HG03432 (cell line): ENCODE results near the gene MEGF9.

Source experiments
- ATAC-seq: cut with Tn5 transposase; IDR thresholded peaks from one replicate; pipeline ENCODE4 v1.9.1; 2021; ENCODE audit warnings: mild to moderate bottlenecking, moderate library complexity; ENCODE audit not compliant: unreplicated experiment

Gene MEGF9

DNA sequence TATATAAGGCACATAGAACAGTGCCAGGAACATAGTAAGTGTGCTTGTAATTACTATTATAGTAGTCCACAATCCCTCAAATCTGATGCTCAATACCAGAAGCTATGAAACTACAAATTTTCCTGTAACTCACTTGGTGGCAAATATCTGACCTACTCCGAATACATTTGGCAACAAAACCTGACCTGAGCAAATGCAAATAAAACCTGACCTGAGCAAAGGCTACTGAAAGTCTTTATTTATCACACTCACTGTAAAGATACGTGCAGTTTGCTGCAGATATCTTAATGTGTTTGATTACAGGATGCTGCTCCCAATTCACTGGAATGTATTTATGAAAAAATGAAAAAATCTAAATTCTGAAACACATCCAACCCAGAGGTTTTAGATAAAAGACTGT lies 7.1 kb downstream of the MEGF9 start:
- ATAC-seq = no peak

DNA sequence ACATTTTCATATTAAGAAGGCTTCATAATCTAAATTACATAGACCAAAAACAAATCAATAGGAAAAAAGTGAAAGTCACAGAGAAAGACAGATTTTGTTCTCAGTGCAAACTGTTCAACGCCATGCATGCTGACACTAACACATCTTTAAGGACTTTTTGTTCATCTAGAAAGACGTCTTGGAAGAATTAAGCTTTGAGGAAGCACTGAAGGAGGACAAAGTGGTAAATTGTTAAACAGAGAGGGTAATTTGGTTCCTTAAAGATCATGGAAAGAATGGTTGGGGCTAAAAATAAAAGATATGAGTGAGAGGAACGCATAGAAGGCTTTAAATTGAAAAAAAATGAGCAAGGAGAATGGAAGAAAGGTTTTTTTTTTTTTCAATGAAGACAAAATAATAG lies 9.1 kb downstream of the MEGF9 start:
- no peak for ATAC-seq

DNA sequence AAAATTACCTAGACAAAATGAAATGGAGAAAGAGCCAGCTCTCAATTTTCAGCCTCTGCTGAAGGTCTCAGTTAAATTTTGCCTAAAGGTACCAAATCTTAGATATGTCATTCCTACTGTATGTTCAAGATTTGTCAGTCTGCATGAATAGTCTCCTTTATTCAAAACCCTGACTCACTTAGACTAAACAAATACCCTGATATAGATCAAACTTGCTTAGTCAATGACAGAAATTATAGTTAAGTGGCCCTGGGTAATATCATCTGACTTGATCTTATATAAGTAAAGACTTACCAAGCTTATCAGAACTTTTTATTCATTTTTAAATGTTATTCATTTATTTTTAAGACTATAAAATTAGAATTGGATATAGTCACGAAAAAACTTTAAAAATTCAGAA lies 12.2 kb downstream of the MEGF9 start:
- ATAC-seq = no peak

DNA sequence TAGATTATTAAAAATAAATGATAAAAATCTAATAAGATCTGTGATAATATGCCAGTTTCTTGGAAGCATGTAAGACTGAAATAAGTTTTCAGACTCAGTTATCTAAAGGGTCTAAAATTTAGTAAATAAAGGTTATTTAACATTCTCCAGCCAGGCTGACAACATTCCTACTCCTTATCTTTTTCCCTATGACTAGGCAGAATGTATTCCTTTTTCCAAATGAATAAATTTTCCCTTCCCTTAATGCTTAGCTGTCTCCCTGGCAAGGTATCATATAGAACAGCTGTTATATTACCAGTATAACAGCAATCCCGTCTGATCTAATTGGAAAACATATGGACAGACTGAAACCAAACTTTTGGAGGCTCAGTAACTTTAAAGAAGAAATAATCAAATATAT lies 13.0 kb downstream of the MEGF9 start:
- no peak for ATAC-seq

DNA sequence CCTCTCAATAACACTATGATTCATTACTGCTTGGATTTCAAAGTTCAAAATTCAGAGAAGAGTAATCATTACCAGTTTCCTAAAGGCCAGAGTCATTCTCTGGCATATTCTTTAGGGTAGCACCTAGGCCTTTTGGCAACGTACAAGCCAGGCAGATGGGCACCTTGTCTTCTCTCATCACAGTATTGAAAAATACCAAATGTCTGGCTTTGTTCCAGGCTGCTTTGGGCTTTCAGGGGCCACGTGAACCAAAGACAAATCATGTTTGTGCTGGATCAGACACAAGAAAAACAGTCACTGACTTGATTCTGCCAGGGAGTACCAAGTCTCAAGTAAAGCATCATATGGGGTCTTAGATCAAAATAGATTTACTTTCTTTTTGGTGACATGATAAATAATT lies 15.5 kb downstream of the MEGF9 start:
- ATAC-seq = no peak

DNA sequence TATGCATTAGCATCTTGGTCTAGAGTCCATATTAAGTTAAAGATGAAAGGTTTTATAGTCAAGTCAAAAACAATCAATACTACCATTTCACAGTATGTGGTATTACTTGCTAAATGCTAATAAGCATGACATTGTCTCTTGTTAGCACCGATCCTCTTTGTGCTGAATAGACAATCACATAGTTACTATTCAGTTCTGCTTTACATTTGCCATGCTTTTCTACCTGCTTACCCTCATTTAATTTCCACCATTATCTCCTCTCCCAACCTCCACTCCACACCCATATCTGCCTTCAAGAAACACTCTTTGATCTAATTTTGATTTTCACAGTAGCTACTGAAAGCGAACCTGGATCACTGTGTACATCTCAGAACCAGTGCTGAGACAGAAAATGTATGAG lies 16.8 kb downstream of the MEGF9 start:
- no peak for ATAC-seq

DNA sequence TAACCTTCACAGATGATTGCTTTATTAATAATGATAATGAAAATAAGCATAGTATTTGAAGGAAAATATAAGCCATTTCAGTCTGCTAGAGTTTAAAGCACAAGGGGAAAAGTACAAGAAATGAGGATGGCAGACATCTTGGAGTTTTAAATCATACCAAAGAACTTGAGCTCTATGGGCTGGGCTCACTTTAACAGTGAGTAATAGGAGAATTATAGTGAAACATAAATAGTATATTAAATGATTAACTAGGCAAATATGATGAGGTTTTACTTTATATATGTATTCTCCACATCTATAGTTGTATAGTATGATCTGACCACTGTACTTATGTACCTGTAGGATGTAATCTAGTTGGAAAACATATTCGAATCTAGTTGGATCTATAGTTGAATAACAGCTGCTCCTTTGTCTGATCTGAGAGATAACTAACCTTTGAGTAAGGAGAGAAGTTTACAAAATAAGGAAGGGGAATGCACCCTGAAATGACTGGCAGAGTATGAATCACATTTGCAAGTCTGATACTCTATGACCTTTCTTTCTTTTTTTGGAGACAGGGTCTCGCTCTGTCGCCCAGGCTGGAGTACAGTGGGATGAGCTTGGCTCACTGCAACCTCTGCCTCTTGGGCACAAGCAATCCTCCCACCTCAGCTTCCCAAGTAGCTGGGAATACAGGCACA lies 17.6 kb downstream of the MEGF9 start:
- no peak for ATAC-seq

DNA sequence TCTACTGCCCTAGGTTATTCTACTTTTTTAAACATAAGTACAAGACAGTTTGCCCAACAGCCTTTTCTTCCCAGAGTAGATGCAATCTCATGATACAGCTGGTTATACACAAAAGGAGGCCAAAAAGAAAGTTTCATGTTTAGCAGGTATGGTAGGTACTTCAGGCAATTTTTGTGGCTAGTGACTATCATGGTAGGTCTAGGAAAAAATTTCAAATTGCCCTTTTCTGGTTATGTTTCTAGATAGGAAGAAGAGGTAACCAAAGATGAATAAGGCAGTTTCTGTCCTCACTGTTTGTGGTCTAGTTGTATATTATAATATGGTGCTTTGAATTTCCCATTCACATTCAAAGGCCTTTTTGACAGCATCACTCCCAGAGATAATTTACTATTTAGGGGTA lies 19.7 kb downstream of the MEGF9 start:
- ATAC-seq = peak; percentile 40

DNA sequence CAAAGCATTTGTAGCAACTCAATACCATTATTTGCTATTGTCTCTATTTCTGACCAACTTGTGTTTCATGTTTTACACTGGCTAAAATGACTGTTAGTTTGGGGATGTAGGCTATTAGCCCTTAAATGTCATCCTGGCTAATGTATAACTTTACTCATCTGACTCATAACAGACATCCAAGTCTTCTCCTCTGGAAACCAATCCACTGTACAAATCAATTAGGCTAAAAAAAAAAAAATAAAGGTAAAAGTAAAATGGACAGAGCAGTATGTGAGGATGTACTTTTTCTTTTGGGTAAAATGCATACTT lies 20.6 kb downstream of the MEGF9 start:
- peak; percentile 73 for ATAC-seq

DNA sequence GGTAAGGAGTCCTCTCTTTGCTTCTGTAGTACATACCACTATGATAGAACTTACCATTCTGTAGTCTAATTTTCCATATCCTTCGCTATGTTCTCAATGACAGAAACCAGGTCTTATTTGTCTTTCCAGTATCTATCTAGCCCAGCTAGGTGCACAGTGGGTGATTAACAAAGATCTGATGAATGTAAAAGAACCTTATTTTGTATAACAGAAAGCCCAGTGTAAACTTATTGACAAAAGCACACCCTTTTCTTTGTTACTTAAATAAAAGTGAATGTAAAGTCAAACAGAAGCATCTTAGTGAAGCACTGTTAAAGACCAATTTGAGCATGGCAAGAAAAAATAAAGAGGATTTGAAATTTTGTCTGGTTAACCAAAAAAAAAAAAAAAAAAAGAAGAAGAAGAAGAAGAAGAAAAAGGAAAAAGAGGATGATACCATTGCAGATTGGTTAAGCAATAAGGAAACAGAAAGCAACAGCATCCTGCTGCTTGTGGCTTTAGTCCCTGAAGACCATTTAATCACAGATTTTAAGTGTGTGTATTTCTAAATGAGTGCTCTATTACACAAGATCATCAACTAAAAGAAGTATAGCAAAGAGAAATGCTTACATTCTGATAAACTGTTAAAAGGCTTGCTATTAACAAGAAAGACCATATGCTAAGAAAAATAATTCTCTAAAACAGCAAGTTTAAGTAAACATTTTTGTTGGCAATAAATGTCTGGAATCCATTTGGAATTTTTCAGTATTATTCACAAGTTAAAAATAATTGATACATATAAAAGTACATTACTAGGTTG lies 21.2 kb downstream of the MEGF9 start:
- peak; percentile 67 for ATAC-seq

DNA sequence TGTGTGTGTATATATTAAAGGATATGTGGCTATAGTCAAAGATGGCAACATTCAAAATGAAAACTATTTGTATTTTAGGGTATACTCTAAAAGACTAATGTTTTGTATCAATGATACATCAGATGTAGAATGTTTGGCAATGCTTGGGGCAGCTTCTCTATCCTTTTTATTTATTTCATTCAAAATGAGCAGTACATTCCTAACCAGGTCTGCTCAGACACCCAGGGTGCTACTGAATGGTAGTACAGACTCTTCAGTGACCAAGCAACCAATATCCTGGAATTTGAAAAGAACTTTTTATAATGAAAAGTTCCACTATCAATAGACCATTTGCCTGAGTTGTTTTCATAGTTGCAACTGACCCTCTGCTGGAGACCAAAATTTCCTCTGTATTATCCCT lies 23.9 kb downstream of the MEGF9 start:
- ATAC-seq = no peak

DNA sequence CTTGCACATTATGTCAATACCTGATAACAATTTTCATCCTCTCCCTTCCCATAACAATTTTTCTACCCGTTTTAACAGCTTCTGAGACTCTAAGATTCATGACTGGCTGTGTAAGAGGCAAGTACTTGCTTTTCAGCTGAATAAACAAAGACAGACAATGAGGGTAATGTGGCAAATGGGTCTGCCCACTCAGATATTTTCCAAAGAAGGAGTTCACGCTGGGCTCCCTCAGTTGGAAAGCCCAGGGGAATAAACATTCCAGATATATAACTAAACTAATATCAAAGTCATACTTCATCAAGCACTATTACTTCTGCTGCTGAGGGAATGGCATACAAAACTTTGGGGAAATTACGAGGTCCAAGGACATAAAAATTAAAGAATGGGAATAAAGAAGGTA lies 24.4 kb downstream of the MEGF9 start:
- no peak for ATAC-seq

DNA sequence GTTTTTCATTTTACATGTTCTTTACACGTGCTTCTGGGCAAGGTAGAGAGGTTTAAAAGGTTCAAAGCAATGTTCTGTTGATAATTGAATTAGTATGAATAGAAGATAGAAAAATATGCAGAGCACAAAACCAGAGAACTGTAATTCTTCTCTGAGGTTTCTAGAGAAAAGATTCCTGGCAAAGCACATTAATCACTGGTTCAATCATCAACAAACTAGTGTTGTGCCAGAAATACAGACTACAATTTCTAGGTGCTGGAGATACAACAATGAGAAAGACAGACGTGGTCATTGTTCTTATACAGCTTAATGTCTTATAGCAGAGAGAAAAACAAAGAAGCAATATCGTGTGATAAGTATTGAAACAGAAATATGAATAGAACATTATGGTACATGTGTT lies 25.5 kb downstream of the MEGF9 start:
- no peak for ATAC-seq

DNA sequence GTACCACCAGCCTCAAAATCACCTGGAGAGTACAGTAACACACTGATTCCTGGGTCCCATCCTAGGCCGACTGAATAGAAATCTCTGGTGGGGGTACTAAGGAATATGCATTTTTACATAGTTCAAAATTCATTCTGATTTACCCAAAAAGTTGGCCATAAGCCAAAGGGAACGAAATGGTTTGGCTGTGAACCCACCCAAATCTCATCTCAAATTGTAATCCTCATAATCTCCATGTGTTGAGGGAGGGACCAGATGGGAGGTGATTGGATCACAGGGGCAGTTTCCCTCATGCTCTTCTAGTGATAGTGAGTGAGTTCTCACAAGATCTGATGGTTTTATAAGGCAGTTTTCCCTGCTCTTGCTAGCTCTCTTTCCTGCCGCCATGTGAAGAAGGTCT lies 31.1 kb downstream of the MEGF9 start:
- ATAC-seq = no peak

DNA sequence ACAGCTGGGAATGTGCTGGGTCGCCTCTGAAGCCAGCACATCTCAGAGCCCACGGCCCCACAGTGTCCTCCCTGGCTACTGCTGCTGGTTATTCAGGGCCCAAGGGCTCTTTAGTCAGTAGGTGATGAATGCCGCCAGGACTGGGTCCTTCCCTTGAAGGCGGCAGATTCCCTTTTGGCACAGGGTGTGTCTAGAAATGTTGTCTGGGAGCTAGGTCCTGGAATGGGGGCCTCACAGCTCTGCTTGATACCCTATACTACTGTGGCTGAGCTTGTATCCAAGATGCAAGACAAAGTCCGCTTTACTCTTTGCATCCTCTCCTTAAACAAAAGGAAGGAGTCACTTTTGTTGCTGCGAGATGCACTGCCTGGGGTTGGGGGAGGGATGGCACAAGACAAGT lies 33.1 kb downstream of the MEGF9 start:
- no peak for ATAC-seq

DNA sequence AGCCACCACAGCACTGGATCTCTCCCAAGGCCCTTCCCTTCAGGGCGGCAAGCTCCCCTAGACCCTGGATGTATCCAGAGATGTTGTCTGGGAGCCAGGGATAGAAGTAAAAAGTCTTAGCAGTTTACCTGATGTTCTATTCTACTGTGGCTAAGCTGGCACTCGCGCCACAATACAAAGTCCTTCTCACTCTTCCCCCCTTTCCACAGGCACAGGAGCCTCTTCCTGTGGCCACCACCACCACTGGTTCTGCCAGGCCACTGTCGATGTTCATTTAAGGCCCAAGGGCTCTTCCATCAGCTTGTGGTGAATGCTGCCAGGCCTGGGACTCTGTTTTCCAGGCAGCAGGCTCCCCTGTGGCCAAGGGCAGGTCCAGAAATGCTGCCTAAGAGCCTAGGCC lies 33.7 kb downstream of the MEGF9 start:
- ATAC-seq = no peak

DNA sequence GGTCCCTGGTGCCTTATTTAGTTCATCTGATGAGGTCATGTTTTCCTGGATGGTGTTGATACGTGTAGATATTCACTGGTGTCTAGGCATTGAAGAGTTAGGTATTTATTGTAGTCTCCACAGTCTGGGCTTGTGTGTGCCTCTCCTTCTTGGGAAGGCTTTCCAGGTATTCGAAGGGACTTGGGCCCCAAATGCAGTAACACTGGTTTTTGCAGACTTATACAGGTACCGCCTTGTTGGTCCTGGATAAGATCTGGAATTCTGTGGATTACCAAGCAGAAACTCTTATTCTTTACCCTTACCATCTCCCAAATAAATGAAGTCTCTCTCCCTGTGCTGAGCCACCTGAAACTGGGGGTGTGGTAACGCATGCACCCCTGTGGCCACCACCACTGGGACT lies 34.1 kb downstream of the MEGF9 start:
- ATAC-seq = no peak

DNA sequence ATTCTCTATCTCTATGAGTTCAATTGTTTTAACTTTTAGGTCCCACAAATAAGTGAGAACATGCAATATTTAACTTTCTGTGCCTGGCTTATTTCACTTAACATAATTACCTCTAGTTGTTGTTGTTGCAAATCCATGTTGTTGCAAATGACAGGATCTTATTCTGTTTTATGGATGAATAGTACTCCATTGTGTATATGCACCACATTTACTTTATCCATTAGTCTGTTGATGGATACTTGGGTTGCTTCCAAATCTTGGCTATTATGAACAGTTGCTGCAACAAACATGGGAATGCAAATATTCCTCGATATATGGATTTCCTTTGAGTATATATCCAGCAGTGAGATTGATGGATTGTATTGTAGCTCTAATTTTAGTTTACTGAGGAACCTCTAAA lies 36.3 kb downstream of the MEGF9 start:
- no peak for ATAC-seq

DNA sequence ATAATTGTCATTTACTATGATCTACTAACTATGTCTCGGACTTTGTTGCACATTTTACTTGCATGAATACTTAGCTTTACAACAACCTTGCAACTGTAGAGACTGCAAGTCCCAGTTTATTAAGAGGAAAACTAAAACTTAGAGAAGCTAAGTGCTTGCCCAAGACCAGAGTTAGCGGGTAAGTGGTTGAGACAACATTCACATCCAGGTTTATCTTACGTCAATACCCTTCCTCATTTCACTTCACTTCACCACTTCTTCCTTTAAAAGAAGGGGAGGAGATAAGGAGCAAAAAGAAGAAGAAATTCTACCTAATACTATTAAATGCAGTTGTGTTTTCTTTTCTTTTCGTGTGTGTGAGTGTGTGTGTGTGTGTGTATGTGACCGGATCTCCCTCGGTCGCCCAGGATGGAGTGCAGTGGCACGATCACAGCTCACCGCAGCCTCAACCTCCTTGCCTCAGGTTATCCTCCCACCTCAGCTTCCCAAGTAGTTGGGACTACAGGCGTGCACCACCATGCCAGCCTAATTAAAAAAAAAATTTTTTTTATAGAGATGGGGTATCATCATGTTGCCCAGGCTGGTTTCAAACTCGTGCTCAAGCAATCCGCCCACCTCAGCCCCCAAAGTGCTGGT lies 37.4 kb downstream of the MEGF9 start:
- ATAC-seq = no peak

DNA sequence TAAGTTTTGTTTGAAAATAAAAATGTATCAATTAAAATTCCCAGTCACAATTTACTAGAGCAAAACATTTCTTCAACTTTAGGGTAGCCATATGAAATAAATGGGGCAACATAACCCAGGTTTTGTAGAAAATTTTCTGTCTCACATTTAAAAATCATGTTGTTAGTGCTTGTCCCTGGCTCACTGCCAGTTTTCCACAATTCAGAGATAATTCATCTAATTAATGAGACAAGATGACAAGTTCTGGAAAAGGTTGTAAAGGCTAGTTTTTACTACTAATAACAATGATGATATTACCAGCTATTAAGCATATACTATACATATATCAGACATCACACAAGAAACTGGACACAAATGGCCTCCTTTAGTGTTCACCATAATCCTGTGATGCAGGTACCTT lies 45.9 kb downstream of the MEGF9 start:
- no peak for ATAC-seq

DNA sequence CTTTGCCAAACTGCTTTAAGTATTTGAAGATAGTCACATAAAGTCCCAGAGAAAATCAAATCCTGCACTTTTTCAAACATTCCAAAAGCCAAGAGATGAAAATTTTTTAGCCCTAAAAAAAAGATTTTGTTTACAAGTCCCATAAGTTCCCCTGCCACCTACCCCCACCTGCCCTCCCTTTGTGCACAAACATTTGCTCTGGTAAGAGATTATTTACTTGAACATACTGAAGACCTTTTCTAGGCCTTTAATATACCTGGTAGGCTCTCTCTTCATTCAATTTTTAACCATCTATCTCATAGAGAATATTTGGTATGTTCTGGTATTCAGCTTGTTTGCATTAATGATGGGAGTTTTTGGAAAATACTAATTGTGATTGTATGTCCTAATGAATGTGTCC lies 50.3 kb downstream of the MEGF9 start:
- no peak for ATAC-seq

DNA sequence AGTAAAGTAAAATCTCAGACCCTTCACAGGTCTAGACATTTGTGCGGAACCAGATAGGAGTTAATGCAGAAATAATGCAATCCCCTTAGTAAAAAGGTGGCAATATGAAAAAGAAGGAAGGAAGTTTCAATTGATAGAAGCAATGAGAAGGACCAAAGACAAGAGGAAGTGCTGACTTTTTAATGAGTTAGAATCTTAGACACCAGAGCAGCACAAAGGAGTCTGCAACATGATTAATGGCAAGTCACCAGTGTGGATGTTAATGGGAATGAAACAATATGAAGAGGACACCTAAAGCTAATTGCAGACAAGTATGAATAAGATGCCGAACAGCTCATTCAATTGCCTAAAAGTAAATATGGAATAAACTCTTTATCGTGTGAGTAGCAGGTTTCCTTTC lies 50.9 kb downstream of the MEGF9 start:
- ATAC-seq = no peak
